ENCODE measurements around the gene PRXL2B.
A peak's percentile ranks its signal among the peaks of the same experiment; 100 is the strongest.
"Not testable (repeated sequence)": the region's sequence is repeated elsewhere in the genome, so short reads cannot be mapped to it uniquely, and the experiment has no call there.

Gene PRXL2B

DNA sequence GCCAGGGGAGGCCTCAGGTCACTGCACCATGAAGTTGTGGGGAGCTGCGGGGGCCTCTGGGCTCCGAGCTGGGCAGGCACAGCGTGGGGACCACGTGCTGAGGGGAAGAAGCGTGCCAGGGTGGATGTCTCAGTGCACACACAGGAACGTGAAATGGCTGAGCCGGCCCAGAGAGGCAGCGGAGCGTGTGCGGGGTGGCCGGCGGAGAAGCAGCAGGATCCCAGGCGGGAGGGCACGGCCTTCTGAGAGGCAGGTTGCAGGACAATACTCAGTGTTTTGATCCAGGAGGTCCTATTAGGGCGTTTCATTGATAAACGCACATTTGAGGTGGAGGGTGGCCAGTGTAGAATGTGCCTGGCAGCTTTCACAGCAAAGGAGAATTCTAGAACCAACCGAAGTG, 17.5 kb upstream of the PRXL2B start:
- DNase-seq (ENCODE audit: low read depth): no peak
- H3K4me3 ChIP-seq (ENCODE audit: low read length): no peak overlapping the region
- TF ChIP-seq, protein P1, sequence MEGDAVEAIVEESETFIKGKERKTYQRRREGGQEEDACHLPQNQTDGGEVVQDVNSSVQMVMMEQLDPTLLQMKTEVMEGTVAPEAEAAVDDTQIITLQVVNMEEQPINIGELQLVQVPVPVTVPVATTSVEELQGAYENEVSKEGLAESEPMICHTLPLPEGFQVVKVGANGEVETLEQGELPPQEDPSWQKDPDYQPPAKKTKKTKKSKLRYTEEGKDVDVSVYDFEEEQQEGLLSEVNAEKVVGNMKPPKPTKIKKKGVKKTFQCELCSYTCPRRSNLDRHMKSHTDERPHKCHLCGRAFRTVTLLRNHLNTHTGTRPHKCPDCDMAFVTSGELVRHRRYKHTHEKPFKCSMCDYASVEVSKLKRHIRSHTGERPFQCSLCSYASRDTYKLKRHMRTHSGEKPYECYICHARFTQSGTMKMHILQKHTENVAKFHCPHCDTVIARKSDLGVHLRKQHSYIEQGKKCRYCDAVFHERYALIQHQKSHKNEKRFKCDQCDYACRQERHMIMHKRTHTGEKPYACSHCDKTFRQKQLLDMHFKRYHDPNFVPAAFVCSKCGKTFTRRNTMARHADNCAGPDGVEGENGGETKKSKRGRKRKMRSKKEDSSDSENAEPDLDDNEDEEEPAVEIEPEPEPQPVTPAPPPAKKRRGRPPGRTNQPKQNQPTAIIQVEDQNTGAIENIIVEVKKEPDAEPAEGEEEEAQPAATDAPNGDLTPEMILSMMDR (conservative IDR thresholded peaks at IDR 0.05; ENCODE audit: low read length): no peak

DNA sequence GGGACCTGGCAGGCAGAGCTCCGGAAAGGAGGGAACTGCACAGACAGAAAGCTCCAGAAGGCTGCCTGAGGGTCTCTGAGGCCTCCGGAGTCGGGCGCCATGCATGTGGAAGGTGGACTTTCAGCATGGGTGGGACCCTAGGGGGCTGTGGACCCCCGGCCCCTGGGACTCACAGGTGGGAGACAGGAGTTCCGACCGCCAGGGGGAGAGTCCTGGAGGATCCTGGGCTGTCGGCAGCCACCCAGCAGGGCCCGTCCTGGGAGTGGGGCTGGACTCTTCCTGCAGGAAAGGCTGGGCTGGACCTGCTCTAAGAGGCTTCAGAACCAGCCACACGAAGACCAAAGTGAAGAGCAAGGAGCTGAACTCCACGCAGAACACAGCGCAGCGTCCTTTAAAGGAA, 16.9 kb upstream of the PRXL2B start:
- not testable (repeated sequence) for DNase-seq (ENCODE audit: low read depth); H3K4me3 ChIP-seq (ENCODE audit: low read length)

DNA sequence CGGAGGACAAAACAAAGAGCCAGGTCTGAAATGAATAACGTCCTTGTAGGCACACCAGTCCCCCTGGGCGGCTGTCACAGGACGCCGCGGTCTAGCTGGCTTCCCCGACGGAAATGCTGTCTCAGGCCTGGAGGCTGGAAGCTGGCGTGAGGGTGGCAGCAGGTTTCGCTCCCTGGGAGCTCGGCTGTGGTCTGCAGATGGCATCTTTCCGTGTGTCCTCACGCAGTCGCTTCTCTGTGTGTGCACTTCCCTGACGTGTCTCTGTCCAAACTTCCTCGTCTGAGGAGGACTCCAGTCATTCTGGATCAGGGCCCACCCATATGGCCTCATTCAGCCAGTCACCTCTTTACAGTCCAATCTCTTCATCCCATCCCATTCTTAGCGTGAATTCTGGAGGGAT, 16.2 kb upstream of the PRXL2B start:
- no peak for DNase-seq (ENCODE audit: low read depth)
- H3K4me3 ChIP-seq (ENCODE audit: low read length): no peak overlapping the region
- TF ChIP-seq, protein P1 (conservative IDR thresholded peaks at IDR 0.05; ENCODE audit: low read length): no peak

DNA sequence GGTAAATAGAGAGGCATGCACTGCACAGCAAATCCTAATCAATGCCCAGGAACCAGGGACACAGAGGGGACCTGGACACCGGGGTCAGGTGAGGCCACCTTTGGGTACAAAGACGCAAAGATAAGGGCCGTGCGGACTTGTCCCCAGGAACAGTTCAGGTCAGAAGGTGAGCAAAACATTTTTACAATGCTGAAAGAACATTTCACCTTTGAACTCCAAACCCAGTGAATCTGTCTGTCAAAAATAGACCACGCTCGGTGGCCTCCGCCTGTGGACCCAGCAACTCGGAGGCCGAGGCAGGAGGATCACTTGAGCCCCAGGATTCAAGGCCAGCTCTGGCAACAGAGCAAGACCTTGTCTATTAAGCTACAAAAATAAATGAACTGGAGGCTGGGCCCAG, 15.2 kb upstream of the PRXL2B start:
- TF ChIP-seq, protein P1 (conservative IDR thresholded peaks at IDR 0.05; ENCODE audit: low read length): no peak
- H3K4me3 ChIP-seq (ENCODE audit: low read length): no peak overlapping the region

DNA sequence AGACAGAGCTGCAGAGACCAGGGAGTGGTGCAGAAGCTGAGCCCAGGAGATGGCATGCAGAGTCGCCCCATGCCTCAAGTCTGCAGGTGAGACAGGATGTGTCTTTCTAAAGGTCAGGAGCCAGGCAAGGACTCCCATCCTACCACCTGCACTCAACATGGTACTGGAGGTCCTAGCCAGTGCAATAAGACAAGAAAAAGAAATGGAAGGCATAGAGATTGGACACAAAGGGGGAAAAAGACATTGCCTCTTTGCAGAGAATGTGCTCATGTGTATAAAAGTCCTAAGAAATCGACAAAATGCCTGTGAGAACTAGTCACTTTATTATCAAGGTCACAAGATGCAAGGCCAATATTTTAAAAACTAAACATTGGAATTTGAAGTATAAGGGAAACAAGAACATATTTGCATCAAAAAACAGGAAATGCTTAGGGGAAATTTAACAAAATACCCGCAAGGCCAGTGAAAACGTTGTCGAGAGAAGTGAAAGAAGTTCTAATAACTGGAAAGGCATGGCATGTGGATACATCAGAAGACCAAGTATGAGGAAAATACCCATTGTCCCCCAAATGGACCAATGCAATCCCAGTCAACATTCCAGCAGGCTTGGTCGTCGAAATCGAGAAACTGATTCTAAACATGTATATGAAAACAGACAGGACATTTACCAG, 13.2 kb upstream of the PRXL2B start:
- DNase-seq (ENCODE audit: low read depth): no peak
- TF ChIP-seq, protein P1 (conservative IDR thresholded peaks at IDR 0.05; ENCODE audit: low read length): no peak
- no peak overlapping the region for H3K4me3 ChIP-seq (ENCODE audit: low read length)

More for the DNA sequence above, 15.2 kb upstream of the PRXL2B start:
- no peak for DNase-seq (ENCODE audit: low read depth)

DNA sequence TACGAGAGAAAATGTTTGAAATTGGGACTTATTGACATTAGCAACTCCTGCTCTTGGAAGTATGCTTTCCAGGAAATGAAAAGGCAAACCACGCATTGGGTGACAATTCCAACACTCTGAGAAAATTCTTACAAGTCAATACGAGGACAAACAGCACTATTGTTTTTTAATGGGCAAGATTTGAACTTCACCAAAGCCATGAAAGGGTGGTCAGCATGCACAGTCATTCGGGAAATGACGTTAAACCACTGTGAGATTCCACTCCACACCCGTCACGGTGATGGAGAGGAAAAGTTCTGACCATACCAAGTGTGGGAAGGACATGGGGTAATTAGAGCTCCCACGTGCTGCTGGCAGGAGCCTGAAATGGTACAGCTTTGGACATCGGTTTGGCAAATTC, 12.2 kb upstream of the PRXL2B start:
- H3K4me3 ChIP-seq (ENCODE audit: low read length): no peak overlapping the region
- TF ChIP-seq, protein P1 (conservative IDR thresholded peaks at IDR 0.05; ENCODE audit: low read length): no peak
- peak; percentile 5 for DNase-seq (ENCODE audit: low read depth)

DNA sequence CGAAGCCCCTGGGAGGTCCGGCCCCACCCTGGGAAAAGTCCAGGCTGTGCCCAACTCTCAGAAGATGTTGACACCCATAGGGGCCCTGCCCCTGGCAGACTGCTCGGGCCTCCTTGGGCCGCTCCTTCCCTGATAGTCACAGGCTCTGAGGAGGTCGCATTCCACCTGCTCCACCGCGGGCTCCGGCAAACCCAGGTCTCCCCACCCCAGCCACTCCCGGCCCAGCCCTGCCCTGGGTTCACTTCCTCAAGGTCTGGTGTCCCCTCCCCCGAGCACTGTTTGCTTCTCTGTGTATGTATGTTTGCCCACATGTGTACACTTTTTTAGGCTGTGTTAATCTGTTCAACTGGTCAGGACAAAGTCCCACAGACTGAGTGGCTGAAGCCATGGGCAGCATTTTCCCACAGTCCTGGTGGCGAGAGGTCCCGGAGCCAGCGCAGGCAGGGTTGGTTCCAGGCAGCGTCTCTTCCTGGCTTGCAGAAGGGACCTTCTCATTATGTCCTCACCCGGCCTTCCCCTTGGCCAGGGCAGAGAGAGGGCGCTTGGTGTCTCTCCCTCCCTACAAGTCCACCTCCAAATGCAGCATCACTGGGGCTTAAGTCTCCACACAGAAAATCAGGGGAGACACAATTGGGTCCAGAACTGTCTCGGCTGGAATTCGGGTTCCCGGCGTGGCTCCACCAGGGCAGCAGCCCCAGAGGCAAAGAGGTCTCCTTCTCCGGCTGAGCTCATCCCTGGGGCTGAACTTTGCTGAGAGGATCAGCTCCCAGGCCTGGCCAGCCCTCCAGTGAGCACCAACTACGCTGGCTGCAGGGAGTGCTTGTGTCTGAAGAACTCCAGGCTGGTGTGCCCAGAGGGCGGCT, 10.5 kb upstream of the PRXL2B start:
- TF ChIP-seq, protein P1 (conservative IDR thresholded peaks at IDR 0.05; ENCODE audit: low read length): no peak
- H3K4me3 ChIP-seq (ENCODE audit: low read length): no peak overlapping the region

DNA sequence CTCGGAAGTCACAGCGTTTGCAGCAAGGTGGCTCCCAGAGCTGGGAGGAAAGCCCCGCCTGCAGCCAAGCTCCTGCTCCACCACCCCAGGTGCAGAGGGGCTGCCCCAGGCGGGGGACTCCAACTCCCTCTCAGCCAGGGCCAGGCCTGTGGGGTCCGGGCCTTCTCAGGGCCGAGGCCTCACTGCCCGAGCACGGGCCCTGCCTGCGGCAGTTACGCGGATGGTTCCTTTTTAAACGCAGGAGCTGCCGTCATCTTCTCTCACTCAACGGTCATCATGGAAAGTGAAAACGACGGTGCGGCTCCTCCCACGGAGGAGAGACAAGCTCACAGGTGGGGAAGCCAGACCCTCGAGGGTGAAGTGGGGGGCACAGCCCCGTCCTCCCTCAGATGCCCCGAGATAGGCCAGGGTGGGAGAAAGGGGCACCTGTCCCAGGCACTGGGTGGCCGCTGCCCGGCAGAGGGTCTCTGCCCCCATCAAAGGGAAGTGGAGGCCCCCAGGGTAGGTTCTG, 9.0 kb upstream of the PRXL2B start:
- not testable (repeated sequence) for H3K4me3 ChIP-seq (ENCODE audit: low read length); DNase-seq (ENCODE audit: low read depth)

More for the DNA sequence above, 10.5 kb upstream of the PRXL2B start:
- no peak for DNase-seq (ENCODE audit: low read depth)
